GM21390 (cell line): ENCODE data around the gene RBM18.

ENCODE experiments used
- ATAC-seq: cut with Tn5 transposase; IDR thresholded peaks from one replicate; pipeline ENCODE4 v1.9.1; 2021; ENCODE audit not compliant: unreplicated experiment

The RBM18 gene

GRCh38 chr9:122206118-122207046, 58.3 kb downstream of the RBM18 start:
- ATAC-seq: no peak

GRCh38 chr9:122205176-122205575, 59.5 kb downstream of the RBM18 start:
- no peak for ATAC-seq

- no peak for ATAC-seq
These were observed 60.1 kb downstream of the RBM18 start for GRCh38 chr9:122204491-122204890.

- ATAC-seq: no peak
These were observed 60.6 kb downstream of the RBM18 start for GRCh38 chr9:122204055-122204454.

GRCh38 chr9:122202111-122202510, 62.5 kb downstream of the RBM18 start:
- no peak for ATAC-seq

GRCh38 chr9:122201641-122202040, 63.0 kb downstream of the RBM18 start:
- no peak for ATAC-seq

GRCh38 chr9:122200960-122201595, 63.6 kb downstream of the RBM18 start:
- ATAC-seq: no peak

GRCh38 chr9:122197882-122198281, 66.8 kb downstream of the RBM18 start:
- ATAC-seq: no peak

- ATAC-seq: no peak
These were observed 67.2 kb downstream of the RBM18 start for GRCh38 chr9:122197426-122197825.

GRCh38 chr9:122195875-122196274, 68.8 kb downstream of the RBM18 start:
- no peak for ATAC-seq

GRCh38 chr9:122193651-122194050, 71.0 kb downstream of the RBM18 start:
- ATAC-seq: no peak

- no peak for ATAC-seq
These were observed 71.6 kb downstream of the RBM18 start for GRCh38 chr9:122192914-122193525.

GRCh38 chr9:122192261-122192875, 72.3 kb downstream of the RBM18 start:
- ATAC-seq: no peak

- ATAC-seq: no peak
These were observed 73.1 kb downstream of the RBM18 start for GRCh38 chr9:122191584-122191983.

GRCh38 chr9:122190597-122191381, 73.9 kb downstream of the RBM18 start:
- no peak for ATAC-seq

GRCh38 chr9:122188369-122188768, 76.3 kb downstream of the RBM18 start:
- ATAC-seq: no peak
